NOMO-1 treated with DMSO at 0.1 percent for 48 hours (cell line): Measurements from ENCODE around the gene KRTAP19-1.
"Not testable (repeated sequence)": the region's sequence is repeated elsewhere in the genome, so short reads cannot be mapped to it uniquely, and the experiment has no call there.

Experiments used
- DNase-seq: peaks from one replicate; lab custom pipeline; 2025; ENCODE audit not compliant: unreplicated experiment; lab: John Stamatoyannopoulos, UW

The KRTAP19-1 gene

DNA sequence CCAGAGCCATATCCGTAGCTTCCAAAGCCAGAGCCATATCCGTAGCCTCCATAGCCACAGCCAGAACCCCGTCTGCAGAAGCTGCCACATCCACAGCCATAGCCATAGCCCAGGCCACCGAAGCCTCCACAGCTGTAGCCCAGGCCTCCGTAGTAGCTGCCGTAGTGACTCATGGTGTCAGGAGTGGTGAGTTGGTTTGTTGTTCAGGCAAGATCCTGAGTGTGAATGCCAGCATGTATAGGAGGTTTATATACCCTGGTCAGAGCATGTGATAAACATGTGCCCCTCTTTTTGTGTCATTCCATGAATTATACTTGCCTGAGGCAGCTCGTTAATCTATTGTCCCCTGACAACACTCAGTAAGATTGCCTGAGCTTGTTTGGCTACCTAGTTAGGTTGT, at the start of gene KRTAP19-1:
TSS of gene KRTAP19-1 (minus strand) at position 223 of the 400 bp plus-strand sequence. CDS start at position 173, 50 bp downstream.
- no peak for DNase-seq

GRCh38 chr21:30518876-30519275, 38.7 kb upstream of the KRTAP19-1 start:
- DNase-seq = no peak

DNA sequence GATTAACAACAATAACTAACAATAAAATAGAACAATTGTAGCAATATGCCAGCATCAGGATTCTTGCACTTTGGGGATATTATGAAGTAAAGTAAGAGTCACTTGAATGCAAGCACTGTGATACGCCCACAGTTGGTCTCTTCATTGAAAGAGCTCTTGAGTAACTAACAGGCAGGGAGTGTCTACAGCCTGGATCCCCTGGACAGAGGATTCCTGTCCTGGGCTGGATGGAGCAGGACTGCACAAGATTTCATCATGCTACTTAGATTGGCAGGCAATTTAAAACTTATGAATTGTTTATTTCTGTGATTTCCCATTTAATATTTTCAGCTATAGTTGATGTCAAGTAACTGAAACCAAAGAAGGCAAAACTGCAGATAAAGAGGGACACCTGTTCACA, 35.5 kb upstream of the KRTAP19-1 start:
- no peak for DNase-seq

- not testable (repeated sequence) for DNase-seq
Observed at GRCh38 chr21:30505621-30506205, 25.5 kb upstream of the KRTAP19-1 start.

DNA sequence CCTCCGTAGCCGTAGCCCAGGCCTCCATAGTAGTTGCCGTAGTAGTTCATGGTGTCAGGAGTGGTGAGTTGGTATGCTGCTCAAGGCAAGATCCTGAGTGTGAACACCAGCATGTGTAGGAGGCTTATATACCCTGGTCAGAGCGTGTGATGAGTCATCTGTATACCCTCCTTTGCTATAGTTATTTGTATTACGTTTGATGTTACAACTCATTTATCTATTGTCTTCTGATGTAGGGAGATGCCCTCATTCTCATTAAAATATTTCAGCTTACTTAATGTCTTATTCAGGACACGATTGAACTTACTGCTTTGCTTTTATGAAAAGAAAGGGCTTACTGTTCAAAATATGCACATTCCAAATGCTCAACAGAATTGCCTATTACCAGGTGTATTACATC, 21.9 kb upstream of the KRTAP19-1 start, which contains the start of gene KRTAP19-5:
TSS of gene KRTAP19-5 (minus strand) at position 101 of the 400 bp plus-strand sequence. CDS start at position 50, 51 bp downstream.
- DNase-seq = no peak

- no peak for DNase-seq
Observed at GRCh38 chr21:30497065-30497464, 16.9 kb upstream of the KRTAP19-1 start, which contains the start of gene KRTAP19-4. KRTAP19-4 (minus strand) TSS chr21:30497165; CDS start chr21:30497110, 55 bp downstream.

DNA sequence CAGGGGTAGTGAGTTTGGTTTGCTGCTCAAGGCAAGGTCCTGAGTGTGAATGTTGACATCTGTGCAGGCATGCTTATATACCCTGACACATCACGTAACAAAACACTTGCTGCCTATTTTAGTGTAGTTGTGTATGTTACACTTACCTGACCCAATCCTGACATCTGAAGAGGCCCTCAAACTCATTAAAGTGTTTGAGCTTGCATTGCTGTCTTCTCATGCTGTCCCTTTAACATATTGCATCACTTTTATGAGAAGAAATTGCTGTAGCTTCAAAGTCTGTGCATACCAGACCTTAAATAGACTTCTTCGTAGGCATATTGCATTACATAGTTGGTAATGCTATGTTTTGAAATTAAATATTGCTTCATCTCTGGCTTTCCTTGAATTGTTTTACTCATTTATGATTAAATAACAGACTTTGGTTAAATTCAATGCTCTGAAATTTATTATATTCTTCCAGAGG, 11.8 kb upstream of the KRTAP19-1 start, which contains the start of gene KRTAP19-3:
TSS of gene KRTAP19-3 (minus strand) at position 51 of the 466 bp plus-strand sequence. CDS start 56 bp downstream, outside the sequence.
- no peak for DNase-seq

- no peak for DNase-seq
Observed at GRCh38 chr21:30487336-30487735, 7.2 kb upstream of the KRTAP19-1 start, which contains the start of gene KRTAP19-2. KRTAP19-2 (minus strand) TSS chr21:30487436; CDS start chr21:30487348, 88 bp downstream.

- DNase-seq = no peak
Observed at GRCh38 chr21:30486180-30486579, 6.0 kb upstream of the KRTAP19-1 start.

DNA sequence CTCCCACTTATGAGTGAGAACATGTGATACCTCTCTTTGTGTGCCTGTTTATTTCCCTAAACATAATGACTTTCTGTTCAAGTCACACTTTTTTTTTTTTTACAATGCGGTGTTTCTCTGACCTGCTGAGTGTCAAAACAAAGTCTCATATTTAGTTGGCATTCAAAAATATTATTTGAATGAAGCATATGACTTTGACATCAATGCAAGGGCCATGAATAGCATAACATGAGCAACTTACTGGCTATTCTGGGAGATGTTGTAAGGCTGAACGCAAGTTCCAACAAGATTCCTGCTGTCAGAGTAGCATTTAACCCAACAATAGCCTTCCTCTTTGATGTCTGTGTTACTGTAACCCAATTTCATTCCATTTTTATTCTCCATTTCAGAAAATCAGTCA, 2.0 kb upstream of the KRTAP19-1 start:
- no peak for DNase-seq

GRCh38 chr21:30479259-30479658, 908 bp downstream of the KRTAP19-1 start:
- no peak for DNase-seq

GRCh38 chr21:30478004-30478403, 2.2 kb downstream of the KRTAP19-1 start:
- no peak for DNase-seq

- DNase-seq = no peak
Observed at GRCh38 chr21:30468900-30469714, 11.1 kb downstream of the KRTAP19-1 start.

- no peak for DNase-seq
Observed at GRCh38 chr21:30463713-30464112, 16.5 kb downstream of the KRTAP19-1 start.

GRCh38 chr21:30448514-30448913, 31.7 kb downstream of the KRTAP19-1 start:
- DNase-seq = no peak

GRCh38 chr21:30447056-30447455, 33.1 kb downstream of the KRTAP19-1 start:
- no peak for DNase-seq

GRCh38 chr21:30444204-30444603, 36.0 kb downstream of the KRTAP19-1 start:
- no peak for DNase-seq

DNA sequence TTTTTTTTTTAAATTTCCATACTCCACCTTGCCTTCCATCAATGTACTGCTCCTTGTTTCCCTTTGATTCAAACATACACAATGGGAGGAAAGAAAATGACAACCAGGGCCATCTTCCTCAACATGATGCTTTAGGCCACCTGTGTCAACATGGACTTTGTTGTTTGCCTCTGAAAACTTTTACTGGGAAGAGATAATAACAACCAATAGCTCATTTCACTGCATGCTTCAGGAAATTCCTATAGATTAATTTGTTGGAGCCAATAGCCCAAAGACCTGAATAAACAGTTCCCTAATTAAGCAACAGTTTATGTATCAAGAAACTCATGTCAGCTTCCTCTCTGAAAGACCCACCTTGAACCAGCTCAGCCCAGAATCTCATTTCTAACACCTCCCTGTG, 36.9 kb downstream of the KRTAP19-1 start:
- no peak for DNase-seq

DNA sequence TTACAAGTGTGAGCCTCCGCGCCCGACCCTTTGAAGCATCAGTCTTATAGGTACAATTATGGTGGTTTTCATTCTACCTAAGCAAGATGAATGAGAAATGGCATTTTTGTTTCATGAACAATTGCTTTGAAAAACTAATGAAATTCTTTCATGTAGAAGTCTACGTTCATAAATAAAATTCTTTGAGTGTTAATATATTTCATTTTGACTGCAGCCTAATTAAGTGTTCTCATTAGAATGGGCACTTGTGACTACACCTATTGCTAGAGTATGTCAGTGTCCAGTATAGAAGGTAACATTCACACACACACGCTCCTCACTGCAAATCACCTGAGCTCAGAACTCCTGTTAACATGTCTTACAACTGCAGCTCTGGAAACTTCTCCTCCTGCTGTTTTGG, 40.2 kb downstream of the KRTAP19-1 start, which contains the start of gene KRTAP15-1:
TSS of gene KRTAP15-1 (plus strand) at position 301 of the 400 bp plus-strand sequence. CDS start at position 354, 53 bp downstream.
- no peak for DNase-seq

GRCh38 chr21:30437010-30437565, 43.1 kb downstream of the KRTAP19-1 start:
- peak; percentile 39 for DNase-seq

DNA sequence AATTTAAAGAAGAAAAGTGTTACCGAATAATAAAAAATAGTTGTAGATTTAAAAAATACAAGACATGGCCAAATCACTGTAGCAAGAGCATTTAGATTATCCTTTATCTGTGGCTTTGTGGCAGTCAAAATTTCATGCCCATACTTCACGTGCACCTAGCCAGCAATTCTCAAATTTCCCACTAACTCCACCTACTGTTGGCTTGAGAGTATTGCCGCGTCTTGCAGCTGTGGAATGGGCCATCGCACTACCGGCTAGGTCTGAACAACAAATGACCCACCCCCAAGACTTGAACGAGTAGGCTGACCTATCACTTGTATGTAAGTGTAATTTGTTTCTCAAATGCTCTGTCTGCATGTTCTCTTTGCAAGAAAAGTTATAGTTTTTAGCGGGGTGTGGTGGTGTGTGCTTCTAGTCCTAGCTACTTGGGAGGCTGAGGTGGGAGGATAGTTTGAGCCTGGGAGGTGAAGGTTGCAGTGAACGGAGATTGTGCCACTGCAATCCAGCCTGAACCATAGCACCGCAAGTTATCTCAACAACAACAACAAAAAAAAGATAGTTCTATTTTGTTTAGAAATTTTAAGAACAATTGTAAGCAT, 46.0 kb downstream of the KRTAP19-1 start:
- peak; percentile 26 for DNase-seq
